HEK293 (cell line): ENCODE data around the gene DLG2.

Experiments
- CTCF ChIP-seq: fragments of 450-650 bp; formaldehyde crosslinking; IDR thresholded peaks from 2 replicates; pipeline ENCODE4 v1.5.1; 2016; ENCODE audit warnings: missing biosample characterization, missing genetic modification characterization
- KLF16 ChIP-seq: fragments of 450-650 bp; formaldehyde crosslinking; IDR thresholded peaks from 2 replicates; pipeline ENCODE4 v1.5.1; 2017; ENCODE audit warnings: missing biosample characterization, missing genetic modification characterization
- PRDM2 ChIP-seq: fragments of 450-650 bp; formaldehyde crosslinking; IDR thresholded peaks from 2 replicates; pipeline ENCODE4 v1.5.1; 2016; ENCODE audit warnings: missing biosample characterization, missing genetic modification characterization, borderline replicate concordance
- TRIM28 ChIP-seq: IDR thresholded peaks from 2 replicates; pipeline ENCODE4 v1.6.1; 2011; ENCODE audit warnings: low read length, control low read depth, borderline replicate concordance
- ZNF274 ChIP-seq, 2 experiments: fragments of 200-500 bp in 1 of 2; fragments of 450-650 bp in 1 of 2; sonication (Bioruptor generic) in 1 of 2; formaldehyde crosslinking in 1 of 2; IDR thresholded peaks; 2 replicates each; pipeline versions ENCODE4 v1.5.1 to v1.6.1; 2014 to 2016; ENCODE audit warnings: borderline replicate concordance in 1 of 2, inconsistent platforms in 1 of 2, low read length in 1 of 2, missing biosample characterization in 1 of 2, missing genetic modification characterization in 1 of 2
- ZNF404 ChIP-seq: fragments of 450-650 bp; formaldehyde crosslinking; IDR thresholded peaks from 2 replicates; pipeline ENCODE4 v1.5.1; 2017; ENCODE audit warnings: missing biosample characterization, missing genetic modification characterization
- ZNF660 ChIP-seq: fragments of 450-650 bp; IDR thresholded peaks from 2 replicates; pipeline ENCODE4 v1.5.1; 2018; ENCODE audit warnings: missing biosample characterization, mild to moderate bottlenecking, missing genetic modification characterization

- TF ChIP-seq ZNF404 (tag by site-specific recombination) = no peak
- TF ChIP-seq KLF16 = no peak
- no peak for TF ChIP-seq TRIM28
- no peak for TF ChIP-seq CTCF (tag by site-specific recombination)
- TF ChIP-seq ZNF660 (tag by site-specific recombination) = no peak
- no peak for TF ChIP-seq ZNF274 (IDR thresholded peaks at IDR 0.05; ENCODE audit: low read length)
- TF ChIP-seq ZNF274 (tag by site-specific recombination; IDR thresholded peaks at IDR 0.05; ENCODE audit: borderline replicate concordance) = no peak
- no peak for TF ChIP-seq PRDM2 (tag by site-specific recombination)
Measured at GRCh38 chr11:85526564-85526963, 100.6 kb downstream of the DLG2 start.
